Sigmoid colon (tissue), 7 donors: ENCODE measurements around the gene TMEM119. TPM values are rescaled to one million over a fixed set of nuclear protein-coding genes. Genes with fewer than 3 reads are reported as not detected.

ENCODE experiments used
- DNase-seq: peaks from one replicate; pipeline ENCODE4 v3.0.0-alpha.2; 2019
- H3K27ac ChIP-seq, 4 donors: fragments of 200-600 bp; sonication (generic); one replicate each; pipeline ENCODE4 v1.5.1; 2016 to 2019; ENCODE audit warnings: mild to moderate bottlenecking in 1 of 4
- H3K27me3 ChIP-seq, 3 donors: fragments of 200-600 bp; sonication (generic); one replicate each; pipeline ENCODE4 v1.5.1; 2019; ENCODE audit warnings: mild to moderate bottlenecking in 1 of 3
- H3K36me3 ChIP-seq, 4 donors: fragments of 200-600 bp; sonication (generic); one replicate each; pipeline ENCODE4 v1.5.1; 2016 to 2019
- H3K4me1 ChIP-seq, 4 donors: fragments of 200-600 bp; sonication (generic); one replicate each; pipeline ENCODE4 v1.5.1; 2017 to 2019
- H3K4me3 ChIP-seq, 4 donors: fragments of 200-600 bp; sonication (generic); one replicate each; pipeline ENCODE4 v1.5.1; 2017 to 2019; ENCODE audit warnings: mild to moderate bottlenecking in 2 of 4, moderate library complexity in 1 of 4
- H3K9me3 ChIP-seq, 4 donors: fragments of 200-600 bp in 3 of 4; sonication (generic) in 3 of 4; one replicate each; pipeline versions ENCODE4 v1.5.1 to v1.6.1; 2013 to 2019
- CTCF ChIP-seq, 4 experiments: fragments of 450-650 bp in 3 of 4; fragments of 200-600 bp in 1 of 4; IDR thresholded peaks; one replicate each; pipeline ENCODE4 v1.5.1; 2016 to 2019; ENCODE audit warnings: antibody characterized with exemption in 4 of 4, mild to moderate bottlenecking in 3 of 4, moderate library complexity in 2 of 4
- EP300 ChIP-seq, 4 donors: sonication (generic); formaldehyde crosslinking; IDR thresholded peaks; one replicate each; pipeline ENCODE4 v1.6.1; 2017; ENCODE audit warnings: antibody characterized with exemption in 4 of 4
- POLR2A ChIP-seq, 2 donors: fragments of 450-650 bp; IDR thresholded peaks; one replicate each; pipeline ENCODE4 v1.6.1; 2016; ENCODE audit warnings: antibody characterized with exemption in 2 of 2, mild to moderate bottlenecking in 2 of 2, moderate library complexity in 2 of 2
- POLR2AphosphoS5 ChIP-seq, 4 donors: sonication (generic); formaldehyde crosslinking; IDR thresholded peaks; one replicate each; pipeline ENCODE4 v1.6.1; 2017; ENCODE audit warnings: antibody characterized with exemption in 4 of 4
- WGBS, 2 donors: extraction: QIAGEN DNeasy Blood & Tissue Kit; methylation state at CpG; one replicate each; pipeline ENCODE4 v1.1.7; 2013; 5-methylcytosine and 5-hydroxymethylcytosine counted together
- intact Hi-C: fragments of 100-400 bp; cut with DNase I; formaldehyde crosslinking; loops from one replicate; pipeline ENCODE4 v1.15.1; 2023
- polyA plus RNA-seq, 3 donors: library from polyadenylated mRNA; stranded (reverse); fragments of 200-250 nt; gene quantifications; one replicate each; pipeline ENCODE4 v1.2.3, GENCODE V29; 2013
- total RNA-seq, 4 donors: library from RNA; depleted of rRNA; stranded (reverse); fragments of >200 nt; gene quantifications; one replicate each; pipeline ENCODE4 v1.1.0, GENCODE V29; 2016
- donor health status: healthy with polysubstance abuse.
- donor health status: Bipolar disorder and iron deficiency.
- donor health status: healthy.

Gene TMEM119
- total and polyA plus RNA-seq, 7 donors = 0.95 to 16.9 (median 6.3) TPM

- Histone ChIP-seq H3K4me1 (peaks cover 0 to 8% (median 4%) of the 10 kb centered on the region in 4 donors), H3K27me3 (no peaks in the 10 kb centered on the region), H3K27ac (no peak overlapping the region), H3K4me3 (no peak overlapping the region), H3K9me3 (no peaks in the 10 kb centered on the region), H3K36me3 (peaks cover 0 to 20% (median 15%) of the 10 kb centered on the region in 4 donors)
- DNase-seq = no peak
- WGBS, 2 donors = 7 to 37% methylated on average over 2 of the region's 2 CpGs
- intact Hi-C loops = no loop called here
- TF ChIP-seq EP300 (IDR thresholded peaks at IDR 0.05) (no peak), CTCF (IDR thresholded peaks at IDR 0.05) (no peak), POLR2A (IDR thresholded peaks at IDR 0.05) (no peak)
These were observed 24.6 kb downstream of the TMEM119 start for GRCh38 chr12:108573317-108573716.

DNA sequence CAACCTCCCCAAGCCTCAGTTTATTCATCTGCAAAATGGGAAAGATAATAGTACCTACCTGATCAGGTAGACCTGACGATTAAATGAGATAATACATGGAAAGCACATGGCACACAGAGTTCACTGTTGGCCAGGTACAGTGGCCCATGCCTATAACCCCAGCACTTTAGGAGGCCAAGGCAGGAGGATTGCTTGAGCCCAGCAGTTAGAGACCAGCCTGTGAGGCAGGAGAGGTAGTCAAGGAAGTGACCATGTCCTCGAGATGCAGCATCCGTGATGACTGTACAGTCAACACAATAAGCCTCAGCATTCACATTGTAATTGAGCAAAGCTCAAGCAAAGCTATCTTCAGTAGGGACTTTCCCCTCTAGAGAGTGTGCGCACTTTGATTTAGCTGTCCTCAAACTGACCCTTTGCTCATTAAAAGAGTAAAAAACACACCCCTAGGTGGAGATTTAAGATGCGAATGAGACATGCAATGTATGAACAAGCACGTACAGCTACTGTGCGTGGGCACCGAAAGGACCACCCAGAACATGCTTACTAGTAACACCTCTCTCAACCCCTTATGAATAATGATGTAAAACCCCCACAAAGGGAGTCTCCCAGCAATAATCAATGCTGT is 25.6 kb downstream of the TMEM119 start:
- H3K4me3 ChIP-seq = no peak overlapping the region
- TF ChIP-seq POLR2A (IDR thresholded peaks at IDR 0.05) (no peak), CTCF (IDR thresholded peaks at IDR 0.05) (no peak), POLR2AphosphoS5 (IDR thresholded peaks at IDR 0.05) (no peak), EP300 (IDR thresholded peaks at IDR 0.05) (no peak)
- WGBS, 2 donors = 22 to 59% methylated on average over 8 of the region's 8 CpGs
- H3K4me1 ChIP-seq = peaks cover 0 to 17% (median 9%) of the 10 kb centered on the region in 4 donors
- no peak for DNase-seq
- H3K27me3 ChIP-seq = no peaks in the 10 kb centered on the region
- H3K9me3 ChIP-seq = no peaks in the 10 kb centered on the region
- peaks cover 4 to 30% (median 25%) of the 10 kb centered on the region in 4 donors for H3K36me3 ChIP-seq
- intact Hi-C loops = no loop called here
- no peak overlapping the region for H3K27ac ChIP-seq

- H3K4me1 ChIP-seq = peaks cover 0 to 23% (median 12%) of the 10 kb centered on the region in 4 donors
- H3K4me3 ChIP-seq = no peak overlapping the region
- H3K36me3 ChIP-seq = peaks cover 10 to 36% (median 31%) of the 10 kb centered on the region in 4 donors
- TF ChIP-seq CTCF (IDR thresholded peaks at IDR 0.05) (no peak), EP300 (IDR thresholded peaks at IDR 0.05) (no peak)
- no peaks in the 10 kb centered on the region for H3K27me3 ChIP-seq
- 88 to 92% methylated on average over 8 of the region's 8 CpGs for WGBS, 2 donors
- intact Hi-C loops = no loop called here
- H3K27ac ChIP-seq = no peak overlapping the region
- no peaks in the 10 kb centered on the region for H3K9me3 ChIP-seq
- no peak for DNase-seq
These were observed 26.2 kb downstream of the TMEM119 start for GRCh38 chr12:108571609-108572165.

DNA sequence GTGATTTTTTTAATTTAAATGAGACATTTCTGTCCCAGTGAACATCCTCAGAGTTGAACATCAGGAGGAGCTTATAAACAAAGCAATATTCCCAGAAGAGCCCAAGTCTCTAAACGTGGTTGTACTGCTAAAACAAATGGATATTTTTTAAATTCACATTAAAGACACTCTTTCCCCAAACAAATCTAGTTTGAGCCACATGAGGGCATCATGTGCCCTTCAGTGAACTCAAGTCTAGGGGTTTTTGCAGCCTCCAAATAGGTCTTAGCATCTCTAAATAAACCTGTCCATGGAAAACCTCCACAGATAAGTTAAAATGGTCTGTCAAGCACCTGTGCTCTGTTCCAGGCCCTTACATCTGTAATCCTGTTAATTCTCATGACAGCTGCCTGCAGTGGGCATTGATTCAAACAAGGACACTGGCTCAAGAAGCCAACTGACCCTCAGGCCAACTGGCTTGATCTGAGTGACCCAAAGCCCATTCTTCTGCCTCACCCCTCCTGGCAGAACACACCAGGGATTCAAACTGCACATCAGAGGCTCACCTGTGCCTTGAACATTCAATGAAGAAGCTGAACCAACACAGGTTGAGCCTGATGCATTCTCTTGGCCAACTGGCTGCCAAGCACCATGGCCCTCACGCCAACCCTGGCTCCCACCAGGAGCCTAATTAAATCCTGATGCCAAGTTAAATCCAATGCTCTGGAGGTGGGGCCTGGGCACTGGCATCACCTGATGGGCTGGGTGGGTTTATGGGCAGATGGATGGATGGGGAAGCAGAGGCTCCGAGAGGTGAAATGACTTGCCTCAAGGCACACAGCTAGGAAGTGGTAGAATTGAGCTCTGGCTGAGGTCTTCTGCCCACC is 26.9 kb downstream of the TMEM119 start:
- no peak overlapping the region for H3K27ac ChIP-seq
- H3K36me3 ChIP-seq = peaks cover 14 to 43% (median 36%) of the 10 kb centered on the region in 4 donors
- peaks cover 0 to 30% (median 19%) of the 10 kb centered on the region in 4 donors for H3K4me1 ChIP-seq
- intact Hi-C loops = no loop called here
- no peaks in the 10 kb centered on the region for H3K27me3 ChIP-seq
- DNase-seq = no peak
- no peaks in the 10 kb centered on the region for H3K9me3 ChIP-seq
- TF ChIP-seq CTCF (IDR thresholded peaks at IDR 0.05) = no peak
- no peak for TF ChIP-seq POLR2A (IDR thresholded peaks at IDR 0.05)
- TF ChIP-seq EP300 (IDR thresholded peaks at IDR 0.05) = no peak
- TF ChIP-seq POLR2AphosphoS5 (IDR thresholded peaks at IDR 0.05) = no peak
- H3K4me3 ChIP-seq = no peak overlapping the region
- WGBS, 2 donors = 64 to 67% methylated on average over 3 of the region's 3 CpGs
